ENCODE measurements around the gene RO60.

- no peak for TF ChIP-seq CTCF (IDR thresholded peaks at IDR 0.05)
- no peak for TF ChIP-seq STAT6 (CRISPR knock-in tag; conservative IDR thresholded peaks at IDR 0.05; ENCODE audit: low read depth)
- TF ChIP-seq AFF4 (CRISPR knock-in tag; IDR thresholded peaks at IDR 0.05; ENCODE audit: borderline replicate concordance): no peak
- TF ChIP-seq ATF3 (CRISPR knock-in tag; conservative IDR thresholded peaks at IDR 0.05): no peak
- TF ChIP-seq MLX (CRISPR knock-in tag; IDR thresholded peaks at IDR 0.05): no peak
- no peak for TF ChIP-seq CREB1 (CRISPR knock-in tag; IDR thresholded peaks at IDR 0.05)
- TF ChIP-seq ZBTB21 (CRISPR knock-in tag; IDR thresholded peaks at IDR 0.05; ENCODE audit: borderline replicate concordance): no peak
- no peak for TF ChIP-seq PRDM15 (CRISPR knock-in tag; IDR thresholded peaks at IDR 0.05)
- TF ChIP-seq E2F5 (CRISPR knock-in tag; IDR thresholded peaks at IDR 0.05): no peak
- TF ChIP-seq ZBTB43 (CRISPR knock-in tag; IDR thresholded peaks at IDR 0.05): no peak
Observed at GRCh38 chr1:193062698-193063463, 3.5 kb downstream of the RO60 start.
